Measurements from ENCODE around the gene CEP68.
"Not testable (repeated sequence)": the region's sequence is repeated elsewhere in the genome, so short reads cannot be mapped to it uniquely, and the experiment has no call there.

Gene CEP68

DNA sequence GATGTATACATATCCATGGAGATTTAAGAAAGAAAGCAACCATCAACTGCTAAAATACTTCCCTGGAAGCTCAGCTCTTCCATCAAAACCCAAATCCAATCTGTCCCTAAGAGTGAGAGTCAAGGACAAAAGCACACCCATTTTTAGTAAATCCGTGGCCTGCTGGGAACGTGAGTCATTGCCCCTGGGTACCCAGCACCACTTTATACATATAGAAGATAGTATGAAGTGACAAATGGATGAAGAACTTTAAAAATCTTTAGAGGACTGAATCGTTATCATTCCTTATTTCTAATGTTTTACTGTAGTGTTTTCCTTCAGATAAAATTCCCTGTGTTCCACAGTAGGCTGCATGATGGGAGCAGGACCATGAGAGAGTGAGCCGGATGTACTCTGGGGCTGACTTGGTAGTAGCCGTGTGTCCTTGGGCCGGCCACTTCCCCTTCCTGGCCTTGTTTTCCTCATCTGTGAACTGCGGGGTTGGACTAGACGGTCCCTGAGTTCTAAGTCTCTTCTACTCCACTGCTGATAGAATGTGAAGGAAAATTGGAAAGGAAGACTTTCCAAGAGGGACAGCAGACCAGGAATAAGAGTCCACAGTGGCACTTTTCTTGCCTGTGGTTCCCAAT lies 28.5 kb upstream of the CEP68 start:
- no peak overlapping the region for H3K4me3 ChIP-seq (ENCODE audit: low read depth, low read length)
- no peak for DNase-seq (ENCODE audit: low read depth, low spot score)
- ChIA-PET CTCF (no interaction called here), POLR2A (no interaction called here)
- TF ChIP-seq, protein P1, sequence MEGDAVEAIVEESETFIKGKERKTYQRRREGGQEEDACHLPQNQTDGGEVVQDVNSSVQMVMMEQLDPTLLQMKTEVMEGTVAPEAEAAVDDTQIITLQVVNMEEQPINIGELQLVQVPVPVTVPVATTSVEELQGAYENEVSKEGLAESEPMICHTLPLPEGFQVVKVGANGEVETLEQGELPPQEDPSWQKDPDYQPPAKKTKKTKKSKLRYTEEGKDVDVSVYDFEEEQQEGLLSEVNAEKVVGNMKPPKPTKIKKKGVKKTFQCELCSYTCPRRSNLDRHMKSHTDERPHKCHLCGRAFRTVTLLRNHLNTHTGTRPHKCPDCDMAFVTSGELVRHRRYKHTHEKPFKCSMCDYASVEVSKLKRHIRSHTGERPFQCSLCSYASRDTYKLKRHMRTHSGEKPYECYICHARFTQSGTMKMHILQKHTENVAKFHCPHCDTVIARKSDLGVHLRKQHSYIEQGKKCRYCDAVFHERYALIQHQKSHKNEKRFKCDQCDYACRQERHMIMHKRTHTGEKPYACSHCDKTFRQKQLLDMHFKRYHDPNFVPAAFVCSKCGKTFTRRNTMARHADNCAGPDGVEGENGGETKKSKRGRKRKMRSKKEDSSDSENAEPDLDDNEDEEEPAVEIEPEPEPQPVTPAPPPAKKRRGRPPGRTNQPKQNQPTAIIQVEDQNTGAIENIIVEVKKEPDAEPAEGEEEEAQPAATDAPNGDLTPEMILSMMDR (IDR thresholded peaks at IDR 0.05; ENCODE audit: insufficient read depth, low read length, missing control alignments) = no peak

DNA sequence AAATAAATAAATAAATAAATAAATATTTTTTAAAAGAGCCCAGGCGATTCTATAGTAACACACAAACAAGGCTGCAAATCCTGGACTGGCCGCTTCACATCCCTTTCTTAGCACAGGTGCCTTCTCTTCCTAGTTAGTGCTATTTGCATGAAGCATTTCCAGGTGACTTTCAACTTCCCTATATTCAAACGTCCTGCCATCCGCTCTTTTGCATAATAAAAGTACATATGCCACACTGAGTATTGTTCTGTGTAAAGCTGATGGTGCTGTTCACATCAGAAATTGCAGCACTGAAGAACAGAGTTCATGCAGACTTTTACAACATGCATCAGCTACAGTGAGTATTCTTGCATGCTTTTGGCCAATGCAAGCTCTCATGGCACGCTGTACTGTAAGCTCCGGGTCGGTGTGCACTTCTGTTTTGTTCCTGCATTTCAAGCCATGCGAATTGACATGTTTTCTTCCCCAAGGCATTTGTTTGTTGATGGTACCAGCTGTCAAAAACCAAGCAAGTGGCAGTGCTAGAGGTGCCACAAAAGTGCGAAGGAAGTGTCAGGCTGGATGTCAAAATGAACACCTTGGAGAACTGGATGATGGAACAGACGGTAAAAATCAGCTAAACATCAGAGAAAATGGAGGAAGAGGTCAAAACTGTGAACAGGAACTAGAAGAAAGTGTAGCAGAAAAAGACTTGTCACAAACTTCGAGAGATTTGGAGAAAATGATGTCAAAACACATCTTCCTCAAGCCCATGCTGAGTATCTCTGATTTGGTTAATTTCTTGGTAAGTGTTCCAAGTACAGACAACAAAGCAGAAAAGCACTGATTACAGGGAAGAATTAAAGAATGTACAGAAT lies 25.5 kb upstream of the CEP68 start:
- H3K4me3 ChIP-seq (ENCODE audit: low read depth, low read length) = no peak overlapping the region
- DNase-seq (ENCODE audit: low read depth, low spot score) = no peak
- ChIA-PET CTCF (interaction anchor here (0.6 to 16.7 kb wide), 6 partner anchors 9 to 980 kb away, joined by 4 to 331 read pairs (median 5); no protein-coding TSS in a partner anchor), POLR2A (no interaction called here)
- TF ChIP-seq, protein P1 (IDR thresholded peaks at IDR 0.05; ENCODE audit: insufficient read depth, low read length, missing control alignments) = no peak

DNA sequence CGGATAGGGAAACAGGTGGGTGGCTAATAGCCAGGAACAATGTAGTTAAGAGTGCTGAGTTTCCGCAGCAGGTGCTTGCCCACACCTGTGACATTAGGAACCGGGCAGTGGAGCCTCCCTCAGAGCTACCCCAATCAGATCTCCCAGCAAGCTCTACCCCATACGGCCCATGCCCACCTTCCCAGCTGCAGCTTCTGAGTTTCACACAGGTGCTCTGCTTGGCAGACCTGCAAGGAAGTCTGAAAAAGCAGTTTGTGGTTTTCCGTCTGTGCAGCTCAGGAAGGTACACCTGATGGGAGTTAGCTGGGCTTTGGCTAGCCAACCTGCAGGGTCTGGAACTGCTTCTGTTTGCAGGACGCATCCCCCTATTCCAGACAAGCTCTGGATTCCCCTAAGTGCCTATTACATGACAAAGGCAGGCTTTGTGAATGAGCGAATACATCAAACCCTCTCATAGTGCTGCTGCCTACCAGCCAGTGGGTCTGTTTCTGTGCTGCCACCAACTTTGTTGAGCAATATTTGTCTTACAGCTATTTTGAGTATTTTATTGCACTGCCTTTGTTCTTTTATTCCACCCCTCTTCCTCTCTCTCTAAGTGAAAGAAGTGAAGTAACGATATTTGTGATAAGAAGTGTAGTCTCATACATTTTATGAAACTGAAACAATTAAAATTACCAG lies 24.7 kb upstream of the CEP68 start:
- CTCF ChIA-PET = interaction anchor here (1.0 to 16.7 kb wide), 4 partner anchors 8 to 113 kb away, joined by 4 to 331 read pairs (median 4); no protein-coding TSS in a partner anchor
- no peak overlapping the region for H3K4me3 ChIP-seq (ENCODE audit: low read depth, low read length)
- TF ChIP-seq, protein P1 (IDR thresholded peaks at IDR 0.05; ENCODE audit: insufficient read depth, low read length, missing control alignments) = no peak

DNA sequence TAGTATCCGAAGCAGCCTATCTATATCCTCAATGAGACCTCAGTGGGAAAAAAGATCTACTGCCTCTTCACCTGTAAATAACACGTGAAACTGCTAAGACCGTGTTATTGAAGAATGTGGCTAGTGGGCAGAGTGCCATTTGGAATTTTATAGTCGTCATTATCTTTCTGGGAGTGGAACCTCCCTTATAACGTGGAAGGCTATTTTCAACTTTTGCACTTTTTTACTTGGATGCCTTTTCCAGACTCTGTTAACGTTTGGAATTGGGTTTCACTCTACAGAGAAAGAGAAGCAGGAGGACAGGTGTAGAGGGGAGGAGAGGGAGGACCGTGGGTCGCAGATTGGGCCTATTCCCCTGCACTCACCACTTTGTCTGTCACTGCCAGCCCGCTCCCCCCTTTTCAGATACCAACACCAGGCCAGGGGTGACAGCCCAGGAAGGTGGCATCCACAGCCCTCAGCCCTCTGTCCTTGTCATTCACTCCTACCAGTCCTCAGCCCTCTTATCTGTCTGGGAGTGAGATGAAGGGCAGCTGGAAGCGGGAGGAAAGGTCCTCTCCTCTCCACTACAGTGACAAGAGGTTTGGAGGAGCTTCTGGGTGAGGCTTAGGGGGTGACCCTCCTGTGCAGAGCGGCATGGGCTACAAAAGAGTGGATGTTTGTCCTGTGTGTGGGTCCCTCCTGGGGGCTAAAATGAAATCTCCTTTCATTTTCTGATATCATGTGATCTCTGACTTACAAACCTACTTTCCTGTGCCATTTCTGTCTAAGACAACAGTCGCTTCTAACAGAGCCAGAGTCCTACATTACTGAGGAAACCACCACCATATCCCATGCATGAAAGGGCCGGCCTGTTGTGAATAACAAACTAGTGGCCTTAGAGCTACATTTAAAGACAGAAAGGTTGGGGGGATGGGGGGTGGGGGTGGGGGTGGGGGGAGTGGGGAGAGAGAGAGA lies 23.9 kb upstream of the CEP68 start:
- TF ChIP-seq, protein P1 (IDR thresholded peaks at IDR 0.05; ENCODE audit: insufficient read depth, low read length, missing control alignments) = no peak
- H3K4me3 ChIP-seq (ENCODE audit: low read depth, low read length) = no peak overlapping the region
- CTCF ChIA-PET = interaction anchor here (1.2 to 16.7 kb wide), 5 partner anchors 7 to 114 kb away, joined by 3 to 331 read pairs (median 5); no protein-coding TSS in a partner anchor
- no peak for DNase-seq (ENCODE audit: low read depth, low spot score)
- POLR2A ChIA-PET = no interaction called here

More for the DNA sequence above, 24.7 kb upstream of the CEP68 start:
- DNase-seq (ENCODE audit: low read depth, low spot score) = no peak
- POLR2A ChIA-PET = no interaction called here

DNA sequence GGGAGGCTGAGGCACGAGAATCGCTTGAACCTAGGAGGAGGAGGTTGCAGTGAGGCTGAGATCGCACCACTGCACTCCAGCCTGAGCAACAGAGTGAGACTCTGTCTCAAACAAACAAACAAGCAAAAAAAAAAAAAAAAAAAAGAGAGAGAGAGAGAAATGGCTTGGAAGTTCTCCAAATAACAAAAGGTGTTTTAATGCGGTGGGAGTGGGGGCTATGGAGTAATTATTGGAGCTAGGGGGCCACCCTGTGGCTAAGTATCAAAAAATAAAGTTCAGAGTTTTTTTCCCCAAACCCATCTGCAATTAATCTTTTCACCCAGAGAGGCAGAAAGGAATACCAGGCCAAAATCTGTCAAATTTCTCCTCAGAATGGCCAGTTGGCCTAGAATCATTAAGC lies 23.0 kb upstream of the CEP68 start:
- TF ChIP-seq, protein P1 (IDR thresholded peaks at IDR 0.05; ENCODE audit: insufficient read depth, low read length, missing control alignments) = no peak
- no peak overlapping the region for H3K4me3 ChIP-seq (ENCODE audit: low read depth, low read length)
- CTCF ChIA-PET = interaction anchor here (0.7 to 16.7 kb wide), 6 partner anchors 8 to 601 kb away, joined by 3 to 331 read pairs (median 3); no protein-coding TSS in a partner anchor
- DNase-seq (ENCODE audit: low read depth, low spot score) = no peak
- POLR2A ChIA-PET = no interaction called here

DNA sequence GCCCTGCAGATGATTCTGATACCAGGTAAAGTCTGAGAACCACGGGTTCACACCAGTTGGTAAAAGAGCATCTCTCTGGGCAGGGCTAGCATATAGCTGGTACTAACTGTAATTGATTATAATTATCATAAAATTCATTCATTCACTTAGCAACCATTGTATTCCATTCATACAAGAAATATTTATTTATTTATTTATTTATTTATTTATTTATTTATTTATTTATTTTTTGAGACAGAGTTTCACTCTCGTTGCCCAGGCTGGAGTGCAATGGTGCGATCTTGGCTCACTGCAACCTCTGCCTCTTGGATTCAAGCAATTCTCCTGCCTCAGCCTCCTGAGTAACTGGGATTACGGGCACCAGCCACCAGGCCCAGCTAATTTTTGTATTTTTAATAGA lies 22.5 kb upstream of the CEP68 start:
- H3K4me3 ChIP-seq (ENCODE audit: low read depth, low read length); POLR2A ChIA-PET; DNase-seq (ENCODE audit: low read depth, low spot score): not testable (repeated sequence)
- CTCF ChIA-PET = interaction anchor here (0.7 to 16.7 kb wide), 7 partner anchors 8 to 601 kb away, joined by 3 to 331 read pairs (median 3); no protein-coding TSS in a partner anchor

Data from AG04449 (cell line).